ENCODE results near the gene HEATR3. TPM values are rescaled to one million over a fixed set of nuclear protein-coding genes. Genes with fewer than 3 reads are reported as not detected.

The HEATR3 gene
- total and polyA plus RNA-seq, 2 of the 8 experiments (the other 6 are each of a cell fraction or from before 2014, with no cell fraction given), result 13.0 to 29.2 TPM

GRCh38 chr16:50059111-50059510, 6.7 kb upstream of the HEATR3 start:
- Histone ChIP-seq H3K4ac (replicated peaks; ENCODE audit: insufficient read length, low read depth, low read length) (no peak overlapping the region), H3K18ac (ENCODE audit: extremely low read depth, low read length) (no peak overlapping the region), H3K9ac (replicated peaks in 1 of 4; ENCODE audit: extremely low read depth in 1 of 4, low read depth in 3 of 4, low read length in 3 of 4) (no peak overlapping the region), H2BK20ac (ENCODE audit: low read length) (no peak overlapping the region), H3K27me3 (replicated peaks in 1 of 4; ENCODE audit: control insufficient read depth in 3 of 4, extremely low read depth in 1 of 4, insufficient read depth in 3 of 4, low read length in 3 of 4) (no peaks in the 10 kb centered on the region; a peak in 1 of 7 replicates), H3K56ac (replicated peaks; ENCODE audit: insufficient read length, low read depth, low read length) (no peak overlapping the region), H2BK15ac (ENCODE audit: low read length) (no peak overlapping the region), H4K8ac (ENCODE audit: extremely low read depth, insufficient read depth, low read length) (no peak overlapping the region), H2AK5ac (ENCODE audit: low read depth, low read length) (no peak overlapping the region), H3K23ac (ENCODE audit: insufficient read length) (no peak overlapping the region), H3K14ac (ENCODE audit: insufficient read length) (no peak overlapping the region), H4K20me1 (replicated peaks in 1 of 2; ENCODE audit: control insufficient read depth in 1 of 2, insufficient read depth in 2 of 2, low read length in 2 of 2) (no peaks in the 10 kb centered on the region), H3K23me2 (ENCODE audit: low read depth, low read length) (no peaks in the 10 kb centered on the region), H3K4me3 (ENCODE audit: extremely low read depth in 1 of 4, insufficient read depth in 2 of 4, low read depth in 3 of 4, low read length in 4 of 4) (no peak overlapping the region), H3K79me1 (ENCODE audit: low read depth, low read length) (no peaks in the 10 kb centered on the region; the same call in 1 of the 2 replicates), H3K9me3 (ENCODE audit: insufficient read depth in 2 of 2, low read depth in 1 of 2, low read length in 1 of 2) (peaks cover 0 to 8% of the 10 kb centered on the region in 2 experiments; a peak in 1 of 4 replicates), H2AFZ (ENCODE audit: low read length) (no peak overlapping the region), H3K4me2 (ENCODE audit: insufficient read depth in 1 of 2, low read depth in 2 of 2, low read length in 2 of 2) (no peak overlapping the region), H2BK12ac (ENCODE audit: low read depth, low read length) (no peak overlapping the region), H4K91ac (replicated peaks; ENCODE audit: insufficient read length, low read length) (no peak overlapping the region), H3K36me3 (ENCODE audit: control insufficient read depth in 2 of 4, insufficient read depth in 4 of 4, low read length in 3 of 4) (no peaks in the 10 kb centered on the region), H2BK120ac (replicated peaks; ENCODE audit: low read depth, low read length) (no peak overlapping the region), H3K27ac (ENCODE audit: low read depth, low read length) (no peak overlapping the region), H2BK5ac (ENCODE audit: low read depth, low read length) (no peak overlapping the region), H4K5ac (ENCODE audit: insufficient read length, low read depth, low read length) (no peak overlapping the region), H3K79me2 (ENCODE audit: control insufficient read depth in 1 of 2, insufficient read depth in 2 of 2, low read length in 2 of 2) (no peaks in the 10 kb centered on the region), H3K4me1 (replicated peaks in 1 of 4; ENCODE audit: control insufficient read depth in 3 of 4, insufficient read depth in 4 of 4, low read length in 3 of 4) (no peaks in the 10 kb centered on the region)
- no peak for FAIRE-seq
- TF ChIP-seq SIX5 (IDR thresholded peaks at IDR 0.05; ENCODE audit: low read depth, low read length), result no peak
- no peak for TF ChIP-seq CREB1 (IDR thresholded peaks at IDR 0.05)
- TF ChIP-seq ATF2 (IDR thresholded peaks at IDR 0.05; ENCODE audit: low read length), result no peak
- TF ChIP-seq TAF1 (IDR thresholded peaks at IDR 0.05; ENCODE audit: low read depth, low read length), result no peak
- TF ChIP-seq JUND (IDR thresholded peaks at IDR 0.05; ENCODE audit: low read length), result no peak
- TF ChIP-seq EP300 (IDR thresholded peaks at IDR 0.05; ENCODE audit: borderline replicate concordance in 1 of 2, low read depth in 2 of 2, low read length in 2 of 2), result no peak
- no peak for TF ChIP-seq ASH2L (IDR thresholded peaks at IDR 0.05; ENCODE audit: low read length)
- no peak for TF ChIP-seq MAX (IDR thresholded peaks at IDR 0.05)
- no peak for TF ChIP-seq SP4 (IDR thresholded peaks at IDR 0.05; ENCODE audit: low read length)
- TF ChIP-seq CHD1 (IDR thresholded peaks at IDR 0.05; ENCODE audit: low read depth, low read length), result no peak
- TF ChIP-seq RNF2 (IDR thresholded peaks at IDR 0.05; ENCODE audit: borderline replicate concordance, low read depth, low read length, missing control alignments, poor library complexity, severe bottlenecking), result no peak
- 89% methylated on average over 10 of the region's 10 CpGs; no CpG with 5 or more reads in 1 of the 2 experiments for WGBS, 2 experiments (ENCODE audit: extremely low coverage in 1 of 2, insufficient coverage in 1 of 2, insufficient read length in 1 of 2, insufficient replicate concordance in 2 of 2, low coverage in 1 of 2, low lambda C conversion rate in 2 of 2, missing lambda C conversion rate in 1 of 2)
- CTCF ChIA-PET (ENCODE audit: partially characterized antibody), result interaction anchor here (1.2 kb wide), 2 partner anchors 9 to 34 kb away, joined by 3 to 5 read pairs; partner anchors contain the start of gene CNEP1R1
- no peak for DNase-seq (ENCODE audit: low read depth in 1 of 2, low spot score in 2 of 2)
- POLR2A ChIA-PET (ENCODE audit: partially characterized antibody), result no interaction called here
